ENCODE results near the gene GTPBP8.

Gene GTPBP8

GRCh38 chr3:112973325-112974177 is 17.2 kb upstream of the GTPBP8 start:
- H3K27me3 ChIP-seq (ENCODE audit: control insufficient read depth, insufficient read depth, low read length): no peaks in the 10 kb centered on the region
- H3K4me3 ChIP-seq (ENCODE audit: low read depth, low read length): no peak overlapping the region
- no peak overlapping the region for H3K27ac ChIP-seq (ENCODE audit: low read depth, low read length)
- H3K9me3 ChIP-seq (ENCODE audit: control insufficient read depth, insufficient read depth, low read length): no peaks in the 10 kb centered on the region
- no peak overlapping the region for H3K9ac ChIP-seq (ENCODE audit: low read depth, low read length)
- H3K4me1 ChIP-seq (ENCODE audit: control insufficient read depth, insufficient read depth, low read length): no peaks in the 10 kb centered on the region
- no peaks in the 10 kb centered on the region for H3K36me3 ChIP-seq (ENCODE audit: control insufficient read depth, insufficient read depth, low read length)

GRCh38 chr3:112974178-112974517 is 16.6 kb upstream of the GTPBP8 start:
- no peaks in the 10 kb centered on the region for H3K36me3 ChIP-seq (ENCODE audit: control insufficient read depth, insufficient read depth, low read length)
- H3K27me3 ChIP-seq (ENCODE audit: control insufficient read depth, insufficient read depth, low read length): no peaks in the 10 kb centered on the region
- H3K9me3 ChIP-seq (ENCODE audit: control insufficient read depth, insufficient read depth, low read length): no peaks in the 10 kb centered on the region
- H3K27ac ChIP-seq (ENCODE audit: low read depth, low read length): no peak overlapping the region
- H3K4me3 ChIP-seq (ENCODE audit: low read depth, low read length): no peak overlapping the region
- H3K4me1 ChIP-seq (ENCODE audit: control insufficient read depth, insufficient read depth, low read length): no peaks in the 10 kb centered on the region
- no peak overlapping the region for H3K9ac ChIP-seq (ENCODE audit: low read depth, low read length)

GRCh38 chr3:112974894-112975293 is 15.9 kb upstream of the GTPBP8 start, which contains the start of gene CD200R1:
Gene CD200R1 (minus strand): TSS chr3:112975103. CDS start chr3:112974857, 246 bp downstream.
- H3K4me3 ChIP-seq (ENCODE audit: low read depth, low read length): no peak within 1 kb of the TSS
- H3K9me3 ChIP-seq (ENCODE audit: control insufficient read depth, insufficient read depth, low read length): no peaks in the 10 kb centered on the region
- no peaks in the 10 kb centered on the region for H3K27me3 ChIP-seq (ENCODE audit: control insufficient read depth, insufficient read depth, low read length)
- no peaks in the 10 kb centered on the region for H3K4me1 ChIP-seq (ENCODE audit: control insufficient read depth, insufficient read depth, low read length)
- no peak within 1 kb of the TSS for H3K27ac ChIP-seq (ENCODE audit: low read depth, low read length)
- H3K36me3 ChIP-seq (ENCODE audit: control insufficient read depth, insufficient read depth, low read length): no peaks in the 10 kb centered on the region
- no peak within 1 kb of the TSS for H3K9ac ChIP-seq (ENCODE audit: low read depth, low read length)

GRCh38 chr3:112976001-112976400 is 14.8 kb upstream of the GTPBP8 start:
- Histone ChIP-seq H3K9me3 (ENCODE audit: control insufficient read depth, insufficient read depth, low read length) (no peaks in the 10 kb centered on the region), H3K4me3 (ENCODE audit: low read depth, low read length) (no peak overlapping the region), H3K27ac (ENCODE audit: low read depth, low read length) (no peak overlapping the region), H3K9ac (ENCODE audit: low read depth, low read length) (no peak overlapping the region), H3K4me1 (ENCODE audit: control insufficient read depth, insufficient read depth, low read length) (no peaks in the 10 kb centered on the region), H3K36me3 (ENCODE audit: control insufficient read depth, insufficient read depth, low read length) (no peaks in the 10 kb centered on the region), H3K27me3 (ENCODE audit: control insufficient read depth, insufficient read depth, low read length) (no peaks in the 10 kb centered on the region)

- Histone ChIP-seq H3K4me3 (ENCODE audit: low read depth, low read length) (no peak overlapping the region), H3K27me3 (ENCODE audit: control insufficient read depth, insufficient read depth, low read length) (no peaks in the 10 kb centered on the region), H3K36me3 (ENCODE audit: control insufficient read depth, insufficient read depth, low read length) (no peaks in the 10 kb centered on the region), H3K9me3 (ENCODE audit: control insufficient read depth, insufficient read depth, low read length) (no peaks in the 10 kb centered on the region), H3K9ac (ENCODE audit: low read depth, low read length) (no peak overlapping the region), H3K4me1 (ENCODE audit: control insufficient read depth, insufficient read depth, low read length) (no peaks in the 10 kb centered on the region), H3K27ac (ENCODE audit: low read depth, low read length) (no peak overlapping the region)
These were observed 13.8 kb upstream of the GTPBP8 start for GRCh38 chr3:112976953-112977352.

- Histone ChIP-seq H3K4me3 (ENCODE audit: low read depth, low read length) (no peak overlapping the region), H3K27me3 (ENCODE audit: control insufficient read depth, insufficient read depth, low read length) (no peaks in the 10 kb centered on the region), H3K9ac (ENCODE audit: low read depth, low read length) (no peak overlapping the region), H3K27ac (ENCODE audit: low read depth, low read length) (no peak overlapping the region), H3K9me3 (ENCODE audit: control insufficient read depth, insufficient read depth, low read length) (no peaks in the 10 kb centered on the region), H3K36me3 (ENCODE audit: control insufficient read depth, insufficient read depth, low read length) (no peaks in the 10 kb centered on the region), H3K4me1 (ENCODE audit: control insufficient read depth, insufficient read depth, low read length) (no peaks in the 10 kb centered on the region)
These were observed 11.4 kb upstream of the GTPBP8 start for GRCh38 chr3:112979244-112979832.

- Histone ChIP-seq H3K9ac (ENCODE audit: low read depth, low read length) (no peak overlapping the region), H3K27ac (ENCODE audit: low read depth, low read length) (no peak overlapping the region), H3K27me3 (ENCODE audit: control insufficient read depth, insufficient read depth, low read length) (no peaks in the 10 kb centered on the region), H3K36me3 (ENCODE audit: control insufficient read depth, insufficient read depth, low read length) (no peaks in the 10 kb centered on the region), H3K9me3 (ENCODE audit: control insufficient read depth, insufficient read depth, low read length) (no peaks in the 10 kb centered on the region), H3K4me3 (ENCODE audit: low read depth, low read length) (no peak overlapping the region), H3K4me1 (ENCODE audit: control insufficient read depth, insufficient read depth, low read length) (no peaks in the 10 kb centered on the region)
These were observed 10.7 kb upstream of the GTPBP8 start for GRCh38 chr3:112980080-112980479.

- H3K27ac ChIP-seq (ENCODE audit: low read depth, low read length): no peak overlapping the region
- H3K36me3 ChIP-seq (ENCODE audit: control insufficient read depth, insufficient read depth, low read length): no peaks in the 10 kb centered on the region
- H3K4me3 ChIP-seq (ENCODE audit: low read depth, low read length): no peak overlapping the region
- no peak overlapping the region for H3K9ac ChIP-seq (ENCODE audit: low read depth, low read length)
- H3K4me1 ChIP-seq (ENCODE audit: control insufficient read depth, insufficient read depth, low read length): no peaks in the 10 kb centered on the region
- no peaks in the 10 kb centered on the region for H3K27me3 ChIP-seq (ENCODE audit: control insufficient read depth, insufficient read depth, low read length)
- H3K9me3 ChIP-seq (ENCODE audit: control insufficient read depth, insufficient read depth, low read length): no peaks in the 10 kb centered on the region
These were observed 8.1 kb upstream of the GTPBP8 start for GRCh38 chr3:112982710-112983109.

- no peaks in the 10 kb centered on the region for H3K27me3 ChIP-seq (ENCODE audit: control insufficient read depth, insufficient read depth, low read length)
- no peaks in the 10 kb centered on the region for H3K9me3 ChIP-seq (ENCODE audit: control insufficient read depth, insufficient read depth, low read length)
- H3K27ac ChIP-seq (ENCODE audit: low read depth, low read length): no peak overlapping the region
- no peak overlapping the region for H3K9ac ChIP-seq (ENCODE audit: low read depth, low read length)
- H3K4me3 ChIP-seq (ENCODE audit: low read depth, low read length): no peak overlapping the region
- H3K36me3 ChIP-seq (ENCODE audit: control insufficient read depth, insufficient read depth, low read length): no peaks in the 10 kb centered on the region
- no peaks in the 10 kb centered on the region for H3K4me1 ChIP-seq (ENCODE audit: control insufficient read depth, insufficient read depth, low read length)
These were observed 6.3 kb upstream of the GTPBP8 start for GRCh38 chr3:112984485-112984884.

- H3K9ac ChIP-seq (ENCODE audit: low read depth, low read length): no peak overlapping the region
- no peaks in the 10 kb centered on the region for H3K27me3 ChIP-seq (ENCODE audit: control insufficient read depth, insufficient read depth, low read length)
- no peaks in the 10 kb centered on the region for H3K9me3 ChIP-seq (ENCODE audit: control insufficient read depth, insufficient read depth, low read length)
- H3K4me1 ChIP-seq (ENCODE audit: control insufficient read depth, insufficient read depth, low read length): peaks cover 15% of the 10 kb centered on the region; the same call in 1 of the 2 replicates
- H3K27ac ChIP-seq (ENCODE audit: low read depth, low read length): no peak overlapping the region
- H3K36me3 ChIP-seq (ENCODE audit: control insufficient read depth, insufficient read depth, low read length): no peaks in the 10 kb centered on the region
- no peak overlapping the region for H3K4me3 ChIP-seq (ENCODE audit: low read depth, low read length)
These were observed 3.0 kb upstream of the GTPBP8 start for GRCh38 chr3:112987710-112988334.

- Histone ChIP-seq H3K36me3 (ENCODE audit: control insufficient read depth, insufficient read depth, low read length) (peaks cover 47% of the 10 kb centered on the region), H3K4me3 (ENCODE audit: low read depth, low read length) (no peak overlapping the region), H3K9ac (ENCODE audit: low read depth, low read length) (no peak overlapping the region), H3K9me3 (ENCODE audit: control insufficient read depth, insufficient read depth, low read length) (no peaks in the 10 kb centered on the region), H3K4me1 (ENCODE audit: control insufficient read depth, insufficient read depth, low read length) (peaks cover 8% of the 10 kb centered on the region; the same call in 1 of the 2 replicates), H3K27ac (ENCODE audit: low read depth, low read length) (no peak overlapping the region), H3K27me3 (ENCODE audit: control insufficient read depth, insufficient read depth, low read length) (no peaks in the 10 kb centered on the region)
These were observed 5.0 kb downstream of the GTPBP8 start for GRCh38 chr3:112995800-112996199.

Data from HUES48 (cell line).